ENCODE data around the gene PIK3C2A. TPM values are rescaled to one million over a fixed set of nuclear protein-coding genes. Genes with fewer than 3 reads are reported as not detected.
A peak's percentile ranks its signal among the peaks of the same experiment; 100 is the strongest.

Gene PIK3C2A
- total and polyA plus RNA-seq, 2 donors from 2014 or later = 9.8 to 107 TPM

GRCh38 chr11:17256512-17256911, 48.7 kb upstream of the PIK3C2A start:
- no peak overlapping the region for H3K9ac ChIP-seq (ENCODE audit: low read length in 3 of 3)
- H3K27me3 ChIP-seq (ENCODE audit: control insufficient read depth, insufficient read depth, low read length) = no peaks in the 10 kb centered on the region
- no peak for TF ChIP-seq CTCF (IDR thresholded peaks at IDR 0.05; ENCODE audit: borderline replicate concordance, extremely low read depth, insufficient read depth)
- intact Hi-C loops (cut with DNase I) = no loop called here
- FAIRE-seq (no peak), DNase-seq (peak in 1 of 5 donors; percentile 20)
- no peaks in the 10 kb centered on the region for H3K36me3 ChIP-seq (ENCODE audit: control insufficient read depth in 2 of 3, insufficient read depth in 3 of 3, low read length in 3 of 3)
- H3K4me1 ChIP-seq (ENCODE audit: control insufficient read depth in 2 of 3, insufficient read depth in 2 of 3, low read depth in 1 of 3, low read length in 3 of 3) = no peaks in the 10 kb centered on the region
- H3K4me3 ChIP-seq (ENCODE audit: low read length in 3 of 3) = no peak overlapping the region
- no peak overlapping the region for H3K27ac ChIP-seq (ENCODE audit: low read depth in 2 of 2, low read length in 2 of 2)
- no peaks in the 10 kb centered on the region for H3K9me3 ChIP-seq (ENCODE audit: control insufficient read depth in 2 of 3, insufficient read depth in 1 of 3, low read length in 3 of 3)

DNA sequence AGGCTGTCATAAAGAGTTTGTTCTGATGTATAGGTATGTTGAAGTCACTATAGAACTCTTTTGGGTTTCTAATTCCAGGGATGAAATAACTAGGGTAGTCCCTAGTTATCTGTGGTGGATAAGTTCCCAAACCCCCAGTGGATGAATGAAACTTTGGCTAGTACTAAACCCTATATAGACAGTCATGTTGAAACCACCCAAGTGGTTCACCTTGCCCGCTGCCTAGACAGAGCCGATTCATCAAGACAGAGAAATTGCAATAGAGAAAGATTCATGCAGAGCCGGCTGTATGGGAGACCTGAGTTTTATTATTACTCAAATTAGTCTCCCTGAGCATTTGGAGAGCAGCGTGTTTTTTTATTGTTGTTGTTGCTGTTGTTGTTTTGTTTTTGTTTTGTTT, 44.9 kb upstream of the PIK3C2A start:
- FAIRE-seq = no peak
- no peak overlapping the region for H3K27ac ChIP-seq (ENCODE audit: low read depth in 2 of 2, low read length in 2 of 2)
- no peaks in the 10 kb centered on the region for H3K4me1 ChIP-seq (ENCODE audit: control insufficient read depth in 2 of 3, insufficient read depth in 2 of 3, low read depth in 1 of 3, low read length in 3 of 3)
- intact Hi-C loops (cut with DNase I) = no loop called here
- H3K9ac ChIP-seq (ENCODE audit: low read length in 3 of 3) = no peak overlapping the region
- H3K9me3 ChIP-seq (ENCODE audit: control insufficient read depth in 2 of 3, insufficient read depth in 1 of 3, low read length in 3 of 3) = no peaks in the 10 kb centered on the region
- H3K36me3 ChIP-seq (ENCODE audit: control insufficient read depth in 2 of 3, insufficient read depth in 3 of 3, low read length in 3 of 3) = no peaks in the 10 kb centered on the region
- no peak for TF ChIP-seq CTCF (IDR thresholded peaks at IDR 0.05; ENCODE audit: borderline replicate concordance, extremely low read depth, insufficient read depth)
- DNase-seq = no peak
- H3K27me3 ChIP-seq (ENCODE audit: control insufficient read depth, insufficient read depth, low read length) = no peaks in the 10 kb centered on the region
- H3K4me3 ChIP-seq (ENCODE audit: low read length in 3 of 3) = no peak overlapping the region

GRCh38 chr11:17250561-17251350, 43.0 kb upstream of the PIK3C2A start:
- FAIRE-seq (no peak), DNase-seq (no peak)

More at GRCh38 chr11:17250561-17251350, 43.0 kb upstream of the PIK3C2A start:
- intact Hi-C loops (cut with DNase I) = no loop called here
- no peak overlapping the region for H3K4me3 ChIP-seq (ENCODE audit: low read length in 3 of 3)
- H3K4me1 ChIP-seq (ENCODE audit: control insufficient read depth in 2 of 3, insufficient read depth in 2 of 3, low read depth in 1 of 3, low read length in 3 of 3) = no peaks in the 10 kb centered on the region
- H3K27me3 ChIP-seq (ENCODE audit: control insufficient read depth, insufficient read depth, low read length) = no peaks in the 10 kb centered on the region
- no peaks in the 10 kb centered on the region for H3K9me3 ChIP-seq (ENCODE audit: control insufficient read depth in 2 of 3, insufficient read depth in 1 of 3, low read length in 3 of 3)
- H3K9ac ChIP-seq (ENCODE audit: low read length in 3 of 3) = no peak overlapping the region
- no peak for TF ChIP-seq CTCF (IDR thresholded peaks at IDR 0.05; ENCODE audit: borderline replicate concordance, extremely low read depth, insufficient read depth)
- H3K27ac ChIP-seq (ENCODE audit: low read depth in 2 of 2, low read length in 2 of 2) = no peak overlapping the region
- no peaks in the 10 kb centered on the region for H3K36me3 ChIP-seq (ENCODE audit: control insufficient read depth in 2 of 3, insufficient read depth in 3 of 3, low read length in 3 of 3)

Measured in kidney (tissue), 14 donors.